HepG2 (cell line): ENCODE measurements around the gene TOPBP1. TPM values are rescaled to one million over a fixed set of nuclear protein-coding genes. Genes with fewer than 3 reads are reported as not detected.
A peak's percentile ranks its signal among the peaks of the same experiment; 100 is the strongest.

ENCODE experiments used
- ATF1 ChIP-seq: IDR thresholded peaks from 2 replicates; pipeline ENCODE4 v1.6.1; 2016; ENCODE audit warnings: mild to moderate bottlenecking, control low read depth
- FOSL2 ChIP-seq: sonication (generic); formaldehyde crosslinking; IDR thresholded peaks from 2 replicates; pipeline ENCODE4 v1.4.0; 2020; ENCODE audit warnings: missing genetic modification reagents
- MXD4 ChIP-seq: IDR thresholded peaks from 2 replicates; pipeline ENCODE4 v1.6.1; 2016; ENCODE audit warnings: mild to moderate bottlenecking, missing biosample characterization, missing genetic modification reagents
- NCOA1 ChIP-seq: sonication (generic); formaldehyde crosslinking; IDR thresholded peaks from 2 replicates; pipeline ENCODE4 v1.9.0; 2021; ENCODE audit warnings: missing genetic modification reagents
- NFE2 ChIP-seq: sonication (generic); formaldehyde crosslinking; IDR thresholded peaks from 2 replicates; pipeline ENCODE4 v1.4.0; 2020; ENCODE audit warnings: missing genetic modification reagents
- NKX3-1 ChIP-seq: sonication (generic); formaldehyde crosslinking; IDR thresholded peaks from 2 replicates; pipeline ENCODE4 v1.5.0; 2020; ENCODE audit warnings: missing genetic modification reagents
- POLR2A ChIP-seq, 2 experiments: IDR thresholded peaks; 2 replicates each; pipeline ENCODE4 v1.6.1; 2011; ENCODE audit warnings: low read depth in 2 of 2, low read length in 2 of 2, mild to moderate bottlenecking in 1 of 2, moderate library complexity in 1 of 2; ENCODE audit not compliant: insufficient read depth in 1 of 2
- RAD51 ChIP-seq: fragments of 450-650 bp; IDR thresholded peaks from 2 replicates; pipeline ENCODE4 v1.6.1; 2016; ENCODE audit warnings: borderline replicate concordance
- SRSF9 ChIP-seq: fragments of 200-400 bp; formaldehyde crosslinking; IDR thresholded peaks from 2 replicates; pipeline ENCODE4 v1.6.1; 2018; ENCODE audit warnings: borderline replicate concordance, mild to moderate bottlenecking, low read depth, low read length; ENCODE audit not compliant: insufficient read depth, poor library complexity, severe bottlenecking
- SSRP1 ChIP-seq: IDR thresholded peaks from 2 replicates; pipeline ENCODE4 v1.6.1; 2016; ENCODE audit warnings: control low read depth
- TEAD3 ChIP-seq: optimal IDR thresholded peaks from 2 replicates; pipeline ENCODE3; 2016; ENCODE audit warnings: borderline replicate concordance
- TOPORS ChIP-seq: sonication (generic); formaldehyde crosslinking; IDR thresholded peaks from 2 replicates; pipeline ENCODE4 v1.8.0; 2023; ENCODE audit warnings: mild to moderate bottlenecking, missing genetic modification reagents
- TRAFD1 ChIP-seq: sonication (generic); formaldehyde crosslinking; IDR thresholded peaks from 2 replicates; pipeline ENCODE4 v1.5.1; 2020; ENCODE audit warnings: missing genetic modification reagents, mild to moderate bottlenecking, borderline replicate concordance
- ZNF124 ChIP-seq: sonication (generic); formaldehyde crosslinking; IDR thresholded peaks from 2 replicates; pipeline ENCODE4 v1.4.0; 2020; ENCODE audit warnings: missing genetic modification reagents
- ZNF33A ChIP-seq: sonication (generic); formaldehyde crosslinking; IDR thresholded peaks from 2 replicates; pipeline ENCODE4 v1.5.1; 2020; ENCODE audit warnings: missing genetic modification reagents, mild to moderate bottlenecking, moderate library complexity, borderline replicate concordance
- ZNF501 ChIP-seq: sonication (generic); formaldehyde crosslinking; IDR thresholded peaks from 2 replicates; pipeline ENCODE4 v1.5.1; 2020; ENCODE audit warnings: mild to moderate bottlenecking, moderate library complexity, missing genetic modification reagents
- ZNF652 ChIP-seq: IDR thresholded peaks from 2 replicates; pipeline ENCODE4 v1.6.1; 2016; ENCODE audit warnings: low read depth, borderline replicate concordance
- ZNF703 ChIP-seq: sonication (generic); formaldehyde crosslinking; IDR thresholded peaks from 2 replicates; pipeline ENCODE4 v1.5.1; 2020; ENCODE audit warnings: missing genetic modification reagents, mild to moderate bottlenecking, moderate library complexity, borderline replicate concordance
- ZSCAN30 ChIP-seq: sonication (generic); formaldehyde crosslinking; IDR thresholded peaks from 2 replicates; pipeline ENCODE4 v1.5.0; 2020; ENCODE audit warnings: mild to moderate bottlenecking, missing genetic modification reagents
- polyA plus RNA-seq, 8 experiments: library from polyadenylated mRNA; depleted of rRNA in 3 of 8; stranded (reverse) in 7 of 8; unstranded in 1 of 8; fragments of >200 nt; fragmentation: Illumina TruSeq in 4 of 8; extraction: Trizol in 4 of 8; gene quantifications; 2 replicates each; pipeline versions ENCODE4 v1.2.1 to v1.2.3, GENCODE V29; 2011 to 2016; ENCODE audit warnings: low read depth in 4 of 8, missing spikeins in 1 of 8, mixed read lengths in 1 of 8; ENCODE audit not compliant: insufficient read depth in 1 of 8
- total RNA-seq, 5 experiments: library from RNA; depleted of rRNA; stranded (reverse); fragments of >200 nt; fragmentation: Illumina TruSeq; extraction: Trizol; gene quantifications; 2 replicates each; pipeline ENCODE4 v1.2.3, GENCODE V29; 2016; ENCODE audit warnings: low read depth in 1 of 5
- TF ChIP-seq, protein P1 (sequence below): sonication (generic); formaldehyde crosslinking; IDR thresholded peaks from 2 replicates; pipeline ENCODE4 v1.4.0; 2020; ENCODE audit warnings: mild to moderate bottlenecking, missing genetic modification reagents, borderline replicate concordance
- TF ChIP-seq, protein P2 (sequence below): sonication (generic); formaldehyde crosslinking; conservative IDR thresholded peaks from 2 replicates; pipeline ENCODE4 v1.8.0; 2022; ENCODE audit warnings: low read depth, missing genetic modification reagents
- TF ChIP-seq, protein P3 (sequence below): IDR thresholded peaks from 2 replicates; pipeline ENCODE4 v1.6.1; 2016; ENCODE audit warnings: control low read depth

TOPBP1 gene
- total and polyA plus RNA-seq, 2 of the 13 experiments (the other 11 are each of a cell fraction or from before 2014, with no cell fraction given), result 24.3 to 42.9 TPM

DNA sequence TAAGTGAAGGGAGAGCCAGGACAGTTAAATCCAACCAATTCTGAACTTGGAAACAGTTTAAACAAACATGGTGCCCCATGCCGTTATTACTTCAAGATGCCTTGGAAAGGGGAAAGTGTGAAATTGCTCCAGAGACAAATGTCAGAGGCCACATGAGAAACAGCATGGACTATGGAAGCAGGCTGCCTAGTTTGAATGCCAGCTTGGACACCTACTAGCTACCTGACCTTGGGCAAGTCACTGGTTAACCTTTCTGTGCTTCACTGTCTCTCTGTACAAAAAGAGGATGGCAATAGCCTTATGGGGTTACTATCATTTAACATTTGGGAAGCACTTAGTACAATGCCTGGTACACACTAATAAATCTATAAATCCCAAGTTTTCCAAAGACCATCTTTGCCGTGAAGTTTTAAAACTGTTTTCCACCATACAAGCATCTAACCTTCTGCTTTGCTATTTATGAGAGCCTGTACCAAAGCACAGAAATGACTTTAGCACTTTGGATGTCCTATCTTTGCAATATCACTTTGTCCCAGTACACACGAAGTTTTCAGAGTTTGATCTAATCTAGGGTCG lies 8.3 kb upstream of the TOPBP1 start (continued):
- TF ChIP-seq, protein P1, sequence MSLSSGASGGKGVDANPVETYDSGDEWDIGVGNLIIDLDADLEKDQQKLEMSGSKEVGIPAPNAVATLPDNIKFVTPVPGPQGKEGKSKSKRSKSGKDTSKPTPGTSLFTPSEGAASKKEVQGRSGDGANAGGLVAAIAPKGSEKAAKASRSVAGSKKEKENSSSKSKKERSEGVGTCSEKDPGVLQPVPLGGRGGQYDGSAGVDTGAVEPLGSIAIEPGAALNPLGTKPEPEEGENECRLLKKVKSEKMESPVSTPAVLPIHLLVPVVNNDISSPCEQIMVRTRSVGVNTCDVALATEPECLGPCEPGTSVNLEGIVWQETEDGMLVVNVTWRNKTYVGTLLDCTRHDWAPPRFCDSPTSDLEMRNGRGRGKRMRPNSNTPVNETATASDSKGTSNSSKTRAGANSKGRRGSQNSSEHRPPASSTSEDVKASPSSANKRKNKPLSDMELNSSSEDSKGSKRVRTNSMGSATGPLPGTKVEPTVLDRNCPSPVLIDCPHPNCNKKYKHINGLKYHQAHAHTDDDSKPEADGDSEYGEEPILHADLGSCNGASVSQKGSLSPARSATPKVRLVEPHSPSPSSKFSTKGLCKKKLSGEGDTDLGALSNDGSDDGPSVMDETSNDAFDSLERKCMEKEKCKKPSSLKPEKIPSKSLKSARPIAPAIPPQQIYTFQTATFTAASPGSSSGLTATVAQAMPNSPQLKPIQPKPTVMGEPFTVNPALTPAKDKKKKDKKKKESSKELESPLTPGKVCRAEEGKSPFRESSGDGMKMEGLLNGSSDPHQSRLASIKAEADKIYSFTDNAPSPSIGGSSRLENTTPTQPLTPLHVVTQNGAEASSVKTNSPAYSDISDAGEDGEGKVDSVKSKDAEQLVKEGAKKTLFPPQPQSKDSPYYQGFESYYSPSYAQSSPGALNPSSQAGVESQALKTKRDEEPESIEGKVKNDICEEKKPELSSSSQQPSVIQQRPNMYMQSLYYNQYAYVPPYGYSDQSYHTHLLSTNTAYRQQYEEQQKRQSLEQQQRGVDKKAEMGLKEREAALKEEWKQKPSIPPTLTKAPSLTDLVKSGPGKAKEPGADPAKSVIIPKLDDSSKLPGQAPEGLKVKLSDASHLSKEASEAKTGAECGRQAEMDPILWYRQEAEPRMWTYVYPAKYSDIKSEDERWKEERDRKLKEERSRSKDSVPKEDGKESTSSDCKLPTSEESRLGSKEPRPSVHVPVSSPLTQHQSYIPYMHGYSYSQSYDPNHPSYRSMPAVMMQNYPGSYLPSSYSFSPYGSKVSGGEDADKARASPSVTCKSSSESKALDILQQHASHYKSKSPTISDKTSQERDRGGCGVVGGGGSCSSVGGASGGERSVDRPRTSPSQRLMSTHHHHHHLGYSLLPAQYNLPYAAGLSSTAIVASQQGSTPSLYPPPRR (CRISPR knock-in tag), result no peak
- 0 out of 2 replicates have a peak, but pooled peaks have one; percentile 62 for TF ChIP-seq NKX3-1 (CRISPR knock-in tag)
- TF ChIP-seq POLR2A (IDR thresholded peaks at IDR 0.05; ENCODE audit: insufficient read depth in 1 of 2, low read depth in 2 of 2, low read length in 2 of 2), result peak in 1 of 2 experiments; percentile 35; a peak in 1 of 4 replicates
- no peak for TF ChIP-seq ZNF703 (CRISPR knock-in tag)
- 0 out of 2 replicates have a peak, but pooled peaks have one; percentile 7 for TF ChIP-seq MXD4 (CRISPR knock-in tag)
- TF ChIP-seq ZNF652, result 0 out of 2 replicates have a peak, but pooled peaks have one; percentile 37
- TF ChIP-seq ZNF501 (CRISPR knock-in tag), result peak; percentile 13; the same call in 1 of the 2 replicates
- peak; percentile 55; the same call in 1 of the 2 replicates for TF ChIP-seq TOPORS
- no peak for TF ChIP-seq FOSL2
- TF ChIP-seq ZNF33A (CRISPR knock-in tag), result 0 out of 2 replicates have a peak, but pooled peaks have one; percentile 23
- no peak for TF ChIP-seq NCOA1 (CRISPR knock-in tag)
- TF ChIP-seq TEAD3 (CRISPR knock-in tag), result peak; percentile 43
- TF ChIP-seq SSRP1, result peak; percentile 16; the same call in 1 of the 2 replicates
- no peak for TF ChIP-seq SRSF9
- TF ChIP-seq, protein P2, sequence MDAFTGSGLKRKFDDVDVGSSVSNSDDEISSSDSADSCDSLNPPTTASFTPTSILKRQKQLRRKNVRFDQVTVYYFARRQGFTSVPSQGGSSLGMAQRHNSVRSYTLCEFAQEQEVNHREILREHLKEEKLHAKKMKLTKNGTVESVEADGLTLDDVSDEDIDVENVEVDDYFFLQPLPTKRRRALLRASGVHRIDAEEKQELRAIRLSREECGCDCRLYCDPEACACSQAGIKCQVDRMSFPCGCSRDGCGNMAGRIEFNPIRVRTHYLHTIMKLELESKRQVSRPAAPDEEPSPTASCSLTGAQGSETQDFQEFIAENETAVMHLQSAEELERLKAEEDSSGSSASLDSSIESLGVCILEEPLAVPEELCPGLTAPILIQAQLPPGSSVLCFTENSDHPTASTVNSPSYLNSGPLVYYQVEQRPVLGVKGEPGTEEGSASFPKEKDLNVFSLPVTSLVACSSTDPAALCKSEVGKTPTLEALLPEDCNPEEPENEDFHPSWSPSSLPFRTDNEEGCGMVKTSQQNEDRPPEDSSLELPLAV, result no peak; the same call in 1 of the 2 replicates
- 0 out of 2 replicates have a peak, but pooled peaks have one; percentile 6 for TF ChIP-seq TRAFD1 (CRISPR knock-in tag)
- no peak for TF ChIP-seq NFE2 (CRISPR knock-in tag)
- no peak for TF ChIP-seq ZSCAN30
- TF ChIP-seq RAD51, result no peak
- TF ChIP-seq ZNF124 (CRISPR knock-in tag), result no peak
- TF ChIP-seq, protein P3, sequence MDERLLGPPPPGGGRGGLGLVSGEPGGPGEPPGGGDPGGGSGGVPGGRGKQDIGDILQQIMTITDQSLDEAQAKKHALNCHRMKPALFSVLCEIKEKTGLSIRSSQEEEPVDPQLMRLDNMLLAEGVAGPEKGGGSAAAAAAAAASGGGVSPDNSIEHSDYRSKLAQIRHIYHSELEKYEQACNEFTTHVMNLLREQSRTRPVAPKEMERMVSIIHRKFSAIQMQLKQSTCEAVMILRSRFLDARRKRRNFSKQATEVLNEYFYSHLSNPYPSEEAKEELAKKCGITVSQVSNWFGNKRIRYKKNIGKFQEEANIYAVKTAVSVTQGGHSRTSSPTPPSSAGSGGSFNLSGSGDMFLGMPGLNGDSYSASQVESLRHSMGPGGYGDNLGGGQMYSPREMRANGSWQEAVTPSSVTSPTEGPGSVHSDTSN, result no peak
- no peak for TF ChIP-seq ATF1 (CRISPR knock-in tag)
